GM12878 (cell line): ENCODE results near the gene PAK6. TPM values are rescaled to one million over a fixed set of nuclear protein-coding genes. Genes with fewer than 3 reads are reported as not detected.

Experiments
- IRF5 ChIP-seq: fragments of 450-650 bp; IDR thresholded peaks from 2 replicates; pipeline ENCODE4 v1.6.1; 2017; ENCODE audit warnings: borderline replicate concordance
- MLLT1 ChIP-seq: fragments of 450-650 bp; IDR thresholded peaks from 2 replicates; pipeline ENCODE4 v1.6.1; 2016; ENCODE audit warnings: mild to moderate bottlenecking
- POU2F2 ChIP-seq: IDR thresholded peaks from 3 replicates; pipeline ENCODE4 v1.6.1; 2011; ENCODE audit warnings: low read depth, mild to moderate bottlenecking, low read length, borderline replicate concordance
- ZBTB11 ChIP-seq: fragments of 450-650 bp; formaldehyde crosslinking; IDR thresholded peaks from 2 replicates; pipeline ENCODE4 v1.5.0; 2022; ENCODE audit warnings: mild to moderate bottlenecking, missing genetic modification characterization
- ZNF384 ChIP-seq: IDR thresholded peaks from 2 replicates; pipeline ENCODE4 v1.6.1; 2012; ENCODE audit warnings: low read depth, mild to moderate bottlenecking, low read length, improper control_type of control experiment, borderline replicate concordance
- ZNF687 ChIP-seq: fragments of 450-650 bp; IDR thresholded peaks from 2 replicates; pipeline ENCODE4 v1.6.1; 2017; ENCODE audit warnings: mild to moderate bottlenecking, moderate library complexity
- polyA plus RNA-seq, 11 experiments: library from polyadenylated mRNA; depleted of rRNA in 4 of 11; unstranded in 6 of 11; stranded (reverse) in 5 of 11; fragments of >200 nt; fragmentation: Nextera tagmentation in 4 of 11; fragmentation: Illumina TruSeq in 1 of 11; extraction: Ambion mirVana in 4 of 11; extraction: Trizol in 1 of 11; gene quantifications; 1 replicate in 1 of 11; 2 replicates in 10 of 11; pipeline versions ENCODE4 v1.2.1 to v1.2.3, GENCODE V29; 2011 to 2016; ENCODE audit warnings: inconsistent platforms in 2 of 11, missing spikeins in 2 of 11, low read depth in 1 of 11
- total RNA-seq, 4 experiments: library from RNA; depleted of rRNA in 3 of 4; stranded (reverse); fragments of >200 nt in 3 of 4; fragmentation: Illumina TruSeq in 1 of 4; extraction: Trizol in 1 of 4; gene quantifications; 2 replicates each; pipeline versions ENCODE4 v1.2.1 to v1.2.3, GENCODE V29; 2013 to 2021

Gene PAK6
- total and polyA plus RNA-seq, 10 of the 15 experiments (the other 5 are each of a cell fraction or from before 2014, with no cell fraction given), result 0.07 to 0.92 (median 0.31) TPM; not detected in 2

GRCh38 chr15:40253167-40253790 is 14.4 kb downstream of the PAK6 start (continued):
- no peak for TF ChIP-seq ZBTB11
- TF ChIP-seq POU2F2, result no peak
- no peak for TF ChIP-seq ZNF384
- no peak for TF ChIP-seq IRF5
- TF ChIP-seq MLLT1, result no peak
- no peak for TF ChIP-seq ZNF687
